Measurements from ENCODE around the gene HOXC10. TPM values are rescaled to one million over a fixed set of nuclear protein-coding genes. Genes with fewer than 3 reads are reported as not detected.
A peak's percentile ranks its signal among the peaks of the same experiment; 100 is the strongest.

HOXC10 gene
- total and polyA plus RNA-seq, 2 donors from 2014 or later: 49.7 to 50.7 TPM

GRCh38 chr12:53998110-53998899 is 13.4 kb downstream of the HOXC10 start:
- Histone ChIP-seq H3K4me1 (ENCODE audit: control insufficient read depth in 2 of 3, insufficient read depth in 2 of 3, low read depth in 1 of 3, low read length in 3 of 3) (peaks cover 0 to 18% (median 15%) of the 10 kb centered on the region in 3 donors), H3K9me3 (ENCODE audit: control insufficient read depth in 2 of 3, insufficient read depth in 1 of 3, low read length in 3 of 3) (no peaks in the 10 kb centered on the region), H3K9ac (ENCODE audit: low read length in 3 of 3) (peak overlapping the region; percentile 20 to 95 (median 49)), H3K27ac (ENCODE audit: low read depth in 2 of 2, low read length in 2 of 2) (peak overlapping the region; percentile 87 to 93), H3K27me3 (ENCODE audit: control insufficient read depth, insufficient read depth, low read length) (peaks cover 2% of the 10 kb centered on the region), H3K36me3 (ENCODE audit: control insufficient read depth in 2 of 3, insufficient read depth in 3 of 3, low read length in 3 of 3) (no peaks in the 10 kb centered on the region), H3K4me3 (ENCODE audit: low read length in 3 of 3) (peak overlapping the region; percentile 2 to 88 (median 19))
- intact Hi-C loops (cut with DNase I): no loop called here
- DNase-seq (peak in 4 of 5 donors; percentile 80 to 85 (median 84)), FAIRE-seq (no peak)
- TF ChIP-seq CTCF (IDR thresholded peaks at IDR 0.05; ENCODE audit: borderline replicate concordance, extremely low read depth, insufficient read depth): no peak

DNA sequence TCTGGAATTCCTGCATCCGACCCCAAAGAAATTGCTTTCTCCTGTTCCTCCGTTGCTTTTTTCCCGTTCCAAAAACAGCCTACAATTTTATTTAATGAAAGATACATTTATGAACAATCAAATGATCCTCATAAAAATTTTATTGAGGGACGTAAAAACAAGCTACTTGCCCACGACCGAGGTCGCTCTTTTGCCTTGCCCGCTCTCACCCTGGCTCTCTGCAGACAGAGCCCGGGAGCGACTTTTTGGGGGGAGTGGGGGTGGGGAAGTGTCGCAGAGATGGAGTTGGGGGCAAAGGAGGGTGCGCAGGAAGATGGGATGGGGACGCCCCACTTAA is 13.9 kb downstream of the HOXC10 start:
- FAIRE-seq (no peak), DNase-seq (peak in 1 of 5 donors; percentile 65)
- TF ChIP-seq CTCF (IDR thresholded peaks at IDR 0.05; ENCODE audit: borderline replicate concordance, extremely low read depth, insufficient read depth): no peak
- Histone ChIP-seq H3K27me3 (ENCODE audit: control insufficient read depth, insufficient read depth, low read length) (no peaks in the 10 kb centered on the region), H3K4me3 (ENCODE audit: low read length in 3 of 3) (peak overlapping the region in 1 of 3 donors; percentile 88), H3K9ac (ENCODE audit: low read length in 3 of 3) (peak overlapping the region in 2 of 3 donors; percentile 20 to 95), H3K9me3 (ENCODE audit: control insufficient read depth in 2 of 3, insufficient read depth in 1 of 3, low read length in 3 of 3) (no peaks in the 10 kb centered on the region), H3K36me3 (ENCODE audit: control insufficient read depth in 2 of 3, insufficient read depth in 3 of 3, low read length in 3 of 3) (no peaks in the 10 kb centered on the region), H3K27ac (ENCODE audit: low read depth in 2 of 2, low read length in 2 of 2) (peak overlapping the region; percentile 63 to 87), H3K4me1 (ENCODE audit: control insufficient read depth in 2 of 3, insufficient read depth in 2 of 3, low read depth in 1 of 3, low read length in 3 of 3) (peaks cover 2 to 17% (median 13%) of the 10 kb centered on the region in 3 donors)
- intact Hi-C loops (cut with DNase I): no loop called here

DNA sequence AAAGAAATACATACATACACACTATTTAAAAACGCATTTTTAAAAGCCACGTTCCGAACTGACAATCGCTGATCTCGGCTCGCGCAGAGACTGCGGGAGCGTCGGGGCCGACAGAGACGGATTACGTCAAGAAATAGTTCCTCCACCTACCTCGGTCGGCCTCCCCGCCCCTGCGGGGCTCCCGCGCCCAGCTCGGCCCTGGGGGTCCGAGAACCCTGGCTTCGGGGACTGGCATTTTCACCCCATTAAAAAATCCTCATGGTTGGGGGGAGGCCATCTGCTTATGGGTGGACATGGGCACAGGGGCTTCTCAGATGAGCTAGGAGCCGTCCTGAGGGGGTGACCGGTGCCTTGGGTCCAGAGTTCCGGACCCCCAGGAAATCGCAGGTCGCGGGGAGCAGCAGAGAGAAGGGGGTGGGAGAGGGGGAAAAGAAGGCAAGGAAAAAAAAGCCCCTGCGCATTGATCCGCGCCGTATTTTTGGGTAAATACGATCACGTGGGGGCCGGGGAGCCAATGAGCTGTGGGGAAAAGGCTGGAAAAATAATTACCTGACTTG is 14.7 kb downstream of the HOXC10 start:
- FAIRE-seq (no peak), DNase-seq (peak in 2 of 5 donors; percentile 87 to 95)
- H3K9ac ChIP-seq (ENCODE audit: low read length in 3 of 3): peak overlapping the region; percentile 62 to 79 (median 74)
- H3K36me3 ChIP-seq (ENCODE audit: control insufficient read depth in 2 of 3, insufficient read depth in 3 of 3, low read length in 3 of 3): no peaks in the 10 kb centered on the region
- TF ChIP-seq CTCF (IDR thresholded peaks at IDR 0.05; ENCODE audit: borderline replicate concordance, extremely low read depth, insufficient read depth): no peak
- peak overlapping the region; percentile 75 to 88 (median 85) for H3K4me3 ChIP-seq (ENCODE audit: low read length in 3 of 3)
- H3K27ac ChIP-seq (ENCODE audit: low read depth in 2 of 2, low read length in 2 of 2): peak overlapping the region; percentile 83 to 97
- intact Hi-C loops (cut with DNase I): loop anchor here (5.0 kb wide), 1 partner anchor 203 kb away; no protein-coding TSS in a partner anchor
- no peaks in the 10 kb centered on the region for H3K27me3 ChIP-seq (ENCODE audit: control insufficient read depth, insufficient read depth, low read length)
- peaks cover 3 to 18% (median 11%) of the 10 kb centered on the region in 3 donors for H3K4me1 ChIP-seq (ENCODE audit: control insufficient read depth in 2 of 3, insufficient read depth in 2 of 3, low read depth in 1 of 3, low read length in 3 of 3)
- no peaks in the 10 kb centered on the region for H3K9me3 ChIP-seq (ENCODE audit: control insufficient read depth in 2 of 3, insufficient read depth in 1 of 3, low read length in 3 of 3)

All from kidney (tissue), 14 donors.